ENCODE results near the gene CPNE1. TPM values are rescaled to one million over a fixed set of nuclear protein-coding genes. Genes with fewer than 3 reads are reported as not detected.

CPNE1 gene
- total RNA-seq, 1 experiment from 2014 or later: 333 TPM

- POLR2A ChIA-PET: interaction anchor here (0.7 kb wide), 1 partner anchor 52 kb away, joined by 3 read pairs; no protein-coding TSS in a partner anchor
- RAD21 ChIA-PET (ENCODE audit: low non-redundant PET in 1 of 2, low total read pairs in 2 of 2, uncharacterized antibody in 2 of 2, unreplicated experiment in 2 of 2): no interaction called here
- Histone ChIP-seq H3K27ac (ENCODE audit: low read depth, low read length) (no peak overlapping the region), H3K9me3 (ENCODE audit: control insufficient read depth in 1 of 2, insufficient read depth in 1 of 2, low read depth in 1 of 2, low read length in 2 of 2) (no peaks in the 10 kb centered on the region), H3K9ac (ENCODE audit: low read length) (no peak overlapping the region), H4K20me1 (ENCODE audit: insufficient read depth) (no peaks in the 10 kb centered on the region), H3K4me1 (ENCODE audit: control insufficient read depth in 1 of 2, insufficient read depth in 2 of 2, low read length in 2 of 2) (no peaks in the 10 kb centered on the region), H3K79me2 (ENCODE audit: insufficient read depth, low read length) (no peaks in the 10 kb centered on the region), H3K27me3 (ENCODE audit: insufficient read depth, low read length) (no peaks in the 10 kb centered on the region), H3K36me3 (ENCODE audit: control insufficient read depth in 1 of 2, insufficient read depth in 2 of 2, low read length in 2 of 2) (peaks cover 8 to 21% of the 10 kb centered on the region in 2 experiments; a peak in 3 of 4 replicates), H3K4me3 (replicated peaks in 1 of 2; ENCODE audit: low read depth in 1 of 2, low read length in 2 of 2) (no peak overlapping the region), H3K4me2 (ENCODE audit: low read length) (no peak overlapping the region), H2AFZ (ENCODE audit: low read depth, low read length, poor library complexity, severe bottlenecking) (no peak overlapping the region), H3K9me2 (ENCODE audit: insufficient read depth) (no peaks in the 10 kb centered on the region)
- ATAC-seq (no peak), DNase-seq (ENCODE audit: low read depth, low spot score) (no peak)
- no TSS peak for BruUV-seq (replicated peaks)
- CTCF ChIA-PET: interaction anchor here (0.6 kb wide), 1 partner anchor 85 kb away, joined by 3 read pairs; no protein-coding TSS in a partner anchor
- intact Hi-C loops (cut with micrococcal nuclease): no loop called here
- TF ChIP-seq POLR2A (IDR thresholded peaks at IDR 0.05; ENCODE audit: borderline replicate concordance, extremely low read depth, insufficient read depth, insufficient read length) (no peak), ZFX (IDR thresholded peaks at IDR 0.05) (no peak), EZH2 (IDR thresholded peaks at IDR 0.05) (no peak), SIN3A (IDR thresholded peaks at IDR 0.05; ENCODE audit: low read depth) (no peak), ZBTB33 (IDR thresholded peaks at IDR 0.05; ENCODE audit: extremely low read depth, insufficient replicate concordance, low read length) (no peak), YY1 (IDR thresholded peaks at IDR 0.05; ENCODE audit: extremely low read depth, insufficient replicate concordance, low read depth, low read length) (no peak), ZNF274 (IDR thresholded peaks at IDR 0.05; ENCODE audit: low read depth, low read length) (no peak), SRF (IDR thresholded peaks at IDR 0.05; ENCODE audit: low read depth) (no peak), MAX (IDR thresholded peaks at IDR 0.05) (no peak), FOSL1 (IDR thresholded peaks at IDR 0.05; ENCODE audit: low read depth) (no peak), EGR1 (IDR thresholded peaks at IDR 0.05; ENCODE audit: low read depth) (no peak), RAD21 (IDR thresholded peaks at IDR 0.05; ENCODE audit: low read depth) (no peak), TCF7L2 (IDR thresholded peaks at IDR 0.05; ENCODE audit: borderline replicate concordance, extremely low read depth, insufficient read depth, insufficient read length) (no peak), REST (IDR thresholded peaks at IDR 0.05; ENCODE audit: low read depth) (no peak), POLR2AphosphoS5 (IDR thresholded peaks at IDR 0.05; ENCODE audit: low read depth, low read length) (no peak)
These were observed 25.6 kb upstream of the CPNE1 start for GRCh38 chr20:35690265-35690664.

Data from HCT116 (cell line).